HEK293 (cell line): ENCODE data around the gene FAM221B.

Source experiments
- CTCF ChIA-PET: fragments of 350-600 bp; formaldehyde crosslinking; extraction: SDS; loops from one replicate; lab custom pipeline; 2021; ENCODE audit warnings: antibody characterized with exemption; lab: Yijun Ruan, JAX
- POLR2A ChIA-PET: fragments of 300-600 bp; formaldehyde crosslinking; extraction: SDS; loops from one replicate; lab custom pipeline; 2020; ENCODE audit warnings: antibody characterized with exemption, inconsistent platforms; lab: Yijun Ruan, JAX
- H3K27ac ChIP-seq: fragments of 200-500 bp; sonication (Bioruptor generic); 2 replicates; pipeline ENCODE4 v1.5.1; 2014; ENCODE audit warnings: low read depth, low read length, control low read depth, inconsistent platforms; ENCODE audit errors: extremely low read depth
- H3K36me3 ChIP-seq, 2 experiments: fragments of 200-500 bp in 1 of 2; sonication (Bioruptor generic) in 1 of 2; 1 replicate in 1 of 2; 2 replicates in 1 of 2; pipeline ENCODE4 v1.5.1; 2014 to 2017; ENCODE audit warnings: inconsistent platforms in 2 of 2, low read length in 2 of 2; ENCODE audit not compliant: control insufficient read depth in 2 of 2, insufficient read depth in 1 of 2
- H3K4me1 ChIP-seq: fragments of 200-500 bp; sonication (Bioruptor generic); 2 replicates; pipeline ENCODE4 v1.5.1; 2014; ENCODE audit warnings: mild to moderate bottlenecking, low read length, inconsistent platforms; ENCODE audit not compliant: control insufficient read depth, insufficient read depth
- H3K4me3 ChIP-seq: 2 replicates; pipeline ENCODE4 v1.5.1; 2011; ENCODE audit warnings: low read depth, mild to moderate bottlenecking, control low read depth, low read length, moderate library complexity
- H3K9me3 ChIP-seq: fragments of 200-500 bp; sonication (Bioruptor generic); 2 replicates; pipeline ENCODE4 v1.5.1; 2014; ENCODE audit warnings: low read depth, low read length, inconsistent platforms; ENCODE audit not compliant: control insufficient read depth, insufficient read depth
- ATF2 ChIP-seq: fragments of 450-650 bp; formaldehyde crosslinking; IDR thresholded peaks from 2 replicates; pipeline ENCODE4 v1.5.1; 2016; ENCODE audit warnings: missing biosample characterization, missing genetic modification characterization, low read depth
- CTCF ChIP-seq: fragments of 450-650 bp; formaldehyde crosslinking; IDR thresholded peaks from 2 replicates; pipeline ENCODE4 v1.5.1; 2016; ENCODE audit warnings: missing biosample characterization, missing genetic modification characterization
- FEZF1 ChIP-seq: fragments of 450-650 bp; formaldehyde crosslinking; IDR thresholded peaks from 2 replicates; pipeline ENCODE4 v1.5.1; 2016; ENCODE audit warnings: missing biosample characterization, missing genetic modification characterization
- GLI2 ChIP-seq: fragments of 450-650 bp; formaldehyde crosslinking; IDR thresholded peaks from 2 replicates; pipeline ENCODE4; 2017; ENCODE audit warnings: missing biosample characterization, missing genetic modification characterization, low read depth, borderline replicate concordance
- MYNN ChIP-seq: fragments of 450-650 bp; formaldehyde crosslinking; IDR thresholded peaks from 2 replicates; pipeline ENCODE4 v1.5.1; 2016; ENCODE audit warnings: missing biosample characterization, missing genetic modification characterization, borderline replicate concordance
- WT1 ChIP-seq: fragments of 450-650 bp; formaldehyde crosslinking; IDR thresholded peaks from 2 replicates; pipeline ENCODE4 v1.5.1; 2016; ENCODE audit warnings: missing biosample characterization, missing genetic modification characterization
- ZBTB21 ChIP-seq: fragments of 450-650 bp; formaldehyde crosslinking; IDR thresholded peaks from 2 replicates; pipeline ENCODE4 v1.5.1; 2017; ENCODE audit warnings: missing biosample characterization, missing genetic modification characterization
- ZBTB48 ChIP-seq: fragments of 450-650 bp; formaldehyde crosslinking; IDR thresholded peaks from 2 replicates; pipeline ENCODE4 v1.5.1; 2016; ENCODE audit warnings: missing biosample characterization, missing genetic modification characterization
- ZNF184 ChIP-seq: fragments of 450-650 bp; IDR thresholded peaks from 2 replicates; pipeline ENCODE4 v1.5.1; 2018; ENCODE audit warnings: missing biosample characterization, mild to moderate bottlenecking, missing genetic modification characterization
- ZNF2 ChIP-seq: fragments of 450-650 bp; formaldehyde crosslinking; IDR thresholded peaks from 2 replicates; pipeline ENCODE4 v1.5.1; 2016; ENCODE audit warnings: missing biosample characterization, missing genetic modification characterization
- ZNF26 ChIP-seq: fragments of 450-650 bp; formaldehyde crosslinking; IDR thresholded peaks from 2 replicates; pipeline ENCODE4 v1.5.1; 2016; ENCODE audit warnings: missing biosample characterization, missing genetic modification characterization
- ZNF274 ChIP-seq, 2 experiments: fragments of 200-500 bp in 1 of 2; fragments of 450-650 bp in 1 of 2; sonication (Bioruptor generic) in 1 of 2; formaldehyde crosslinking in 1 of 2; IDR thresholded peaks; 2 replicates each; pipeline versions ENCODE4 v1.5.1 to v1.6.1; 2014 to 2016; ENCODE audit warnings: borderline replicate concordance in 1 of 2, inconsistent platforms in 1 of 2, low read length in 1 of 2, missing biosample characterization in 1 of 2, missing genetic modification characterization in 1 of 2
- ZNF311 ChIP-seq: fragments of 450-650 bp; formaldehyde crosslinking; IDR thresholded peaks from 2 replicates; pipeline ENCODE4 v1.5.1; 2017; ENCODE audit warnings: missing biosample characterization, missing genetic modification characterization, borderline replicate concordance
- ZNF324 ChIP-seq: fragments of 450-650 bp; formaldehyde crosslinking; IDR thresholded peaks from 2 replicates; pipeline ENCODE4 v1.5.1; 2016; ENCODE audit warnings: missing biosample characterization, missing genetic modification characterization
- ZNF404 ChIP-seq: fragments of 450-650 bp; formaldehyde crosslinking; IDR thresholded peaks from 2 replicates; pipeline ENCODE4 v1.5.1; 2017; ENCODE audit warnings: missing biosample characterization, missing genetic modification characterization
- ZNF433 ChIP-seq: fragments of 450-650 bp; formaldehyde crosslinking; IDR thresholded peaks from 2 replicates; pipeline ENCODE4 v1.5.1; 2016; ENCODE audit warnings: missing biosample characterization, missing genetic modification characterization, low read depth
- ZNF473 ChIP-seq: fragments of 450-650 bp; formaldehyde crosslinking; IDR thresholded peaks from 2 replicates; pipeline ENCODE4 v1.5.1; 2017; ENCODE audit warnings: missing biosample characterization, missing genetic modification characterization
- ZNF501 ChIP-seq: fragments of 450-650 bp; formaldehyde crosslinking; IDR thresholded peaks from 2 replicates; pipeline ENCODE4 v1.5.1; 2016; ENCODE audit warnings: missing biosample characterization, missing genetic modification characterization
- ZNF514 ChIP-seq: fragments of 450-650 bp; formaldehyde crosslinking; IDR thresholded peaks from 2 replicates; pipeline ENCODE4 v1.5.1; 2016; ENCODE audit warnings: missing biosample characterization, missing genetic modification characterization
- ZNF529 ChIP-seq: fragments of 450-650 bp; formaldehyde crosslinking; IDR thresholded peaks from 2 replicates; pipeline ENCODE4 v1.5.1; 2017; ENCODE audit warnings: missing genetic modification characterization, missing biosample characterization; ENCODE audit not compliant: insufficient replicate concordance
- ZNF530 ChIP-seq: fragments of 450-650 bp; formaldehyde crosslinking; IDR thresholded peaks from 2 replicates; pipeline ENCODE4 v1.5.1; 2016; ENCODE audit warnings: low read depth, missing biosample characterization, missing genetic modification characterization
- ZNF560 ChIP-seq: fragments of 450-650 bp; formaldehyde crosslinking; IDR thresholded peaks from 2 replicates; pipeline ENCODE4 v1.5.1; 2017; ENCODE audit warnings: missing biosample characterization, missing genetic modification characterization, borderline replicate concordance
- ZNF585B ChIP-seq: fragments of 450-650 bp; formaldehyde crosslinking; IDR thresholded peaks from 2 replicates; pipeline ENCODE4 v1.5.1; 2016; ENCODE audit warnings: missing biosample characterization, missing genetic modification characterization
- ZNF600 ChIP-seq: fragments of 450-650 bp; formaldehyde crosslinking; IDR thresholded peaks from 2 replicates; pipeline ENCODE4 v1.5.1; 2016; ENCODE audit warnings: missing biosample characterization, missing genetic modification characterization
- ZNF610 ChIP-seq: fragments of 450-650 bp; formaldehyde crosslinking; IDR thresholded peaks from 2 replicates; pipeline ENCODE4 v1.5.1; 2016; ENCODE audit warnings: missing biosample characterization, missing genetic modification characterization, borderline replicate concordance
- ZNF654 ChIP-seq: fragments of 450-650 bp; formaldehyde crosslinking; IDR thresholded peaks from 2 replicates; pipeline ENCODE4 v1.5.1; 2016; ENCODE audit warnings: low read depth, missing biosample characterization, missing genetic modification characterization
- ZNF747 ChIP-seq: fragments of 450-650 bp; formaldehyde crosslinking; IDR thresholded peaks from 2 replicates; pipeline ENCODE4 v1.5.1; 2016; ENCODE audit warnings: missing biosample characterization, missing genetic modification characterization
- ZNF830 ChIP-seq: fragments of 450-650 bp; IDR thresholded peaks from 2 replicates; pipeline ENCODE4 v1.5.0; 2018; ENCODE audit warnings: missing biosample characterization, missing genetic modification characterization, low read depth, mild to moderate bottlenecking, moderate library complexity
- TF ChIP-seq, protein P1 (sequence below): fragments of 450-650 bp; formaldehyde crosslinking; IDR thresholded peaks from 2 replicates; pipeline ENCODE4; 2016; ENCODE audit warnings: missing biosample characterization, missing genetic modification characterization

The FAM221B gene

GRCh38 chr9:35867538-35867937 is 39.0 kb upstream of the FAM221B start:
- Histone ChIP-seq H3K4me1 (no peaks in the 10 kb centered on the region), H3K27ac (no peak overlapping the region), H3K4me3 (no peak overlapping the region), H3K36me3 (no peaks in the 10 kb centered on the region), H3K9me3 (no peaks in the 10 kb centered on the region)
- TF ChIP-seq ZNF473 (tag by site-specific recombination) (no peak), CTCF (tag by site-specific recombination) (no peak), FEZF1 (tag by site-specific recombination) (no peak), ZNF530 (tag by site-specific recombination) (no peak), ZNF514 (tag by site-specific recombination) (no peak), ZNF184 (tag by site-specific recombination) (no peak), ZNF600 (tag by site-specific recombination) (no peak), ZNF654 (tag by site-specific recombination) (no peak), ZBTB21 (no peak), ZNF830 (tag by site-specific recombination) (no peak), ZNF2 (no peak), ZBTB48 (no peak), ZNF274 (IDR thresholded peaks at IDR 0.05; ENCODE audit: low read length) (no peak), ZNF274 (tag by site-specific recombination; IDR thresholded peaks at IDR 0.05; ENCODE audit: borderline replicate concordance) (no peak), WT1 (tag by site-specific recombination) (no peak), ZNF311 (tag by site-specific recombination) (no peak), ZNF501 (tag by site-specific recombination) (no peak), ZNF560 (no peak)
- TF ChIP-seq, protein P1, sequence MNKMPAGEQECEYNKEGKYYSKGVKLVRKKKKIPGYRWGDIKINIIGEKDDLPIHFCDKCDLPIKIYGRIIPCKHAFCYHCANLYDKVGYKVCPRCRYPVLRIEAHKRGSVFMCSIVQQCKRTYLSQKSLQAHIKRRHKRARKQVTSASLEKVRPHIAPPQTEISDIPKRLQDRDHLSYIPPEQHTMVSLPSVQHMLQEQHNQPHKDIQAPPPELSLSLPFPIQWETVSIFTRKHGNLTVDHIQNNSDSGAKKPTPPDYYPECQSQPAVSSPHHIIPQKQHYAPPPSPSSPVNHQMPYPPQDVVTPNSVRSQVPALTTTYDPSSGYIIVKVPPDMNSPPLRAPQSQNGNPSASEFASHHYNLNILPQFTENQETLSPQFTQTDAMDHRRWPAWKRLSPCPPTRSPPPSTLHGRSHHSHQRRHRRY, result no peak
- ChIA-PET POLR2A (no interaction called here), CTCF (no interaction called here)

GRCh38 chr9:35864695-35865255 is 36.2 kb upstream of the FAM221B start:
- Histone ChIP-seq H3K9me3 (no peaks in the 10 kb centered on the region), H3K4me1 (no peaks in the 10 kb centered on the region), H3K36me3 (no peaks in the 10 kb centered on the region), H3K4me3 (no peak overlapping the region), H3K27ac (no peak overlapping the region)
- POLR2A ChIA-PET, result no interaction called here
- CTCF ChIA-PET, result interaction anchor here (1.1 to 4.1 kb wide), 3 partner anchors 7 to 38 kb away, joined by 5 to 26 read pairs (median 6); no protein-coding TSS in a partner anchor
- TF ChIP-seq ZNF433 (tag by site-specific recombination) (no peak), ZNF654 (tag by site-specific recombination) (no peak), ZNF26 (no peak), ZNF747 (no peak), ZNF324 (tag by site-specific recombination) (no peak), ZNF529 (tag by site-specific recombination) (no peak), ZNF585B (tag by site-specific recombination) (no peak), GLI2 (tag by site-specific recombination) (no peak), ATF2 (tag by site-specific recombination) (no peak), MYNN (tag by site-specific recombination) (no peak), ZNF610 (tag by site-specific recombination) (no peak), ZNF404 (no peak)
